NAMALWA (cell line): ENCODE data around the gene PDE4A.
"Not testable (repeated sequence)": the region's sequence is repeated elsewhere in the genome, so short reads cannot be mapped to it uniquely, and the experiment has no call there.

Experiments
- DNase-seq: peaks from one replicate; pipeline ENCODE4 v3.0.0-alpha.2; 2015; ENCODE audit warnings: low spot score

Gene PDE4A

DNA sequence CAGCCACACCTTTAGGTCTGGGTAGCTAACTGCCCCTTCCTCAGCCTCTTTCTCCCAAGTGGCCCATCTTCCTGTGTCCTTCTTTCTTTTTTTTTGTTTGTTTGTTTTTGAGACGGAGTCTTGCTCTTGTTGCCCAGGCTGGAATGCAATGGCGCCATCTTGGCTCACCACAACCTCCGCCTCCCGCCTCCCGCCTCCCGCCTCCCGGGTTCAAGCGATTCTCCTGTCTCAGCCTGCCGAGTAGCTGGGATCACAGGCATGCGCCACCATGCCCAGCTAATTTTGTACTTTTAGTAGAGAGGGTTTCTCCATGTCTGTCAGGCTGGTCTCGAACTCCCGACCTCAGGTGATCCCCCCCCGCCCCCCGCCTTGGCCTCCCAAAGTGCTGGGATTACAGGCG is 41.7 kb downstream of the PDE4A start:
- DNase-seq, result not testable (repeated sequence)

DNA sequence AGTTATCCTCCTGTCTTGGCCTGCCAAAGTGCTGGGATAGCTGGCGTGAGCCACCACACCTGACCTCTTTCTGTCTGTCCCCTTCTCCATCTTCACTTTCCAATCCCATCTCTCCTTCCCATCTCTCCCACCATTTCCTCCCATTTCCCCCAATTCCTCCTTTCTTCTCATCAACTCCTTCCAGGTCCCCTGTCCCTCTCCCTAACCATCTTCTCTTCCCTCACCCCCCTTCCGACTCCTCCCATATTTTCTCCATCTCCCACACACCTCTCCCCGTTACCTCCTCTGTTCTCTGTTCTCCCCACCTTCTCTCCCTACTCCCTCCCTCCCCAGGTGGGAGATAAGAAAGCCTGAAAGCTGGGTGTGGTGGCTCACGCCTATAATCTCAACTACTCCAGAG is 42.2 kb downstream of the PDE4A start:
- no peak for DNase-seq

DNA sequence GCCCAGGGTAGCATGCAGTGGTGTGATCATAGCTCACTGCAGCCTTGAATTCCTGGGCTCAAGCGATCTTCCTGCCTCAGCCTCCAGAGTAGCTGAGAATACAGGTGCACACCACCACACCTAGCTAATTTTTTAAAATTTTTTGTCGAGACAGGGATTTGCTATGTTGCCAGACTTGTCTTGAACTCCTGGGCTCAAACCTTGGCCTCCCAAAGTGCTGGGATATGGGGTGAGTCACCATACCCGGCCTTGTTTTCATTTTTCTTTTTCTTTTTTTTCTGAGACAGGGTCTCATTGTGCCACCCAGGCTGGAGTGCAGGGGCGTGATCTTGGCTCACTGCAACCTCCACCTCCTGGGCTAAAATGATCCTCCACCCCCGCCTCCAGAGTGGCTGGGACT is 44.1 kb downstream of the PDE4A start:
- DNase-seq, result no peak

DNA sequence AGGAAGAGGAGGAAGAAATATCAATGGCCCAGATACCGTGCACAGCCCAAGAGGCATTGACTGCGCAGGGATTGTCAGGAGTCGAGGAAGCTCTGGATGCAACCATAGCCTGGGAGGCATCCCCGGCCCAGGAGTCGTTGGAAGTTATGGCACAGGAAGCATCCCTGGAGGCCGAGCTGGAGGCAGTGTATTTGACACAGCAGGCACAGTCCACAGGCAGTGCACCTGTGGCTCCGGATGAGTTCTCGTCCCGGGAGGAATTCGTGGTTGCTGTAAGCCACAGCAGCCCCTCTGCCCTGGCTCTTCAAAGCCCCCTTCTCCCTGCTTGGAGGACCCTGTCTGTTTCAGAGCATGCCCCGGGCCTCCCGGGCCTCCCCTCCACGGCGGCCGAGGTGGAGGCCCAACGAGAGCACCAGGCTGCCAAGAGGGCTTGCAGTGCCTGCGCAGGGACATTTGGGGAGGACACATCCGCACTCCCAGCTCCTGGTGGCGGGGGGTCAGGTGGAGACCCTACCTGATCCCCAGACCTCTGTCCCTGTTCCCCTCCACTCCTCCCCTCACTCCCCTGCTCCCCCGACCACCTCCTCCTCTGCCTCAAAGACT is 46.9 kb downstream of the PDE4A start:
- DNase-seq, result no peak

DNA sequence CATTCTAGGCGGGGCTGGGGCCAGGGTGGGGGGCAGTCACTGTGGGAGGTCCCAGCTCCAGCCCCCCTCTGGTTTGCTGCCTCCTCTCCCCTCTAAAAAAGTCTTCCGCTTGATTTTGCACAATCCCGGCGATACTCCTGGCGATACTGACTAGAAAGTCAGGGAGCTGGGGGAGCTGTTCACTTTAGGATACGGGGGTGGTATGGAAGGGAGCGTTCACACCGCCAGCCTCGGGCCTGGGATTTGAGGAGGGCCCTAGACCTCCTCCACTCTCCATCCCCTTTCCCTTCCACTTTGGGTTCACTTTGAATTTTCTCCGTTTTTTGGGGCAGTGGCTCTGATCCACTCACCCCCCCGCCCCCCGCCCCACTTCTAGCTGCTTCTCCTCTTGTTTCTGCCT is 47.8 kb downstream of the PDE4A start:
- no peak for DNase-seq

DNA sequence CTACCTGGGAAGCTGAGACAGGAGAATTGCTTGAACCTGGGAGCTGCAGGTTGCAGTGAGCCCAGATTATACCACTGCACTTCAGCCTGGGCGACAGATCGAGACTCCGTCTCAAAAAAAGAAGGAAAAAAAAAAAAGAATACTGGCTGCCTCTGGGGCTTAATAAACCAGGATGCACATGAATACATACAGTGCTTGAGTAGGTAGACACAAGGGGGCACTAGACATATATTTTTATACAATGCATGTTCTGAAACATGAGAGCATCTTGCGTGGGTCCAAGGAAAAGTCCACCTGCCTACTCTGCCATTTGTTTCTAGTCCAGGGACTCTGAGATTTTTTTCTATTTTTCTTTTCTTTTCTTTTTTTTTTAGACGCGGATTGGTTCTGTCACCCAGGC is 51.6 kb downstream of the PDE4A start:
- peak; percentile 69 for DNase-seq

DNA sequence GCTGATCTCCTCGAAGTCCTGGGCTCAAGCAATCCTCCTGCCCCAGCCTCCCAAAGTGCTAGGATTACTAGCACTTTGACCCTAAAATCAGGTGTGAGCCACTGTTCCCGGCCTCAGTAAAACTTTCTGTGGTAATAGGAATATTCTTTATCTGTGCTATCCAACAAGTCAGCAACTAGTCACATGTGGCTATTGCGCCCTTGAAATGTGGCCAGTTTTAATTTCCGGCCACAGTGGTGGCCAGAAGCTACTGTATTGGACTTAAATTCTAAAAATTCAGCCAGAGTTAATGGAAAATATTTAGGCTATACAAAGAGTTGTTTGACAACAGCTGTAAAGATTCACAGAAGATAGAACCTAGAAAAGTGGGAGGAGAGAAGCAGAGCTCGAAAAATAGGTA is 52.9 kb downstream of the PDE4A start:
- DNase-seq, result no peak

DNA sequence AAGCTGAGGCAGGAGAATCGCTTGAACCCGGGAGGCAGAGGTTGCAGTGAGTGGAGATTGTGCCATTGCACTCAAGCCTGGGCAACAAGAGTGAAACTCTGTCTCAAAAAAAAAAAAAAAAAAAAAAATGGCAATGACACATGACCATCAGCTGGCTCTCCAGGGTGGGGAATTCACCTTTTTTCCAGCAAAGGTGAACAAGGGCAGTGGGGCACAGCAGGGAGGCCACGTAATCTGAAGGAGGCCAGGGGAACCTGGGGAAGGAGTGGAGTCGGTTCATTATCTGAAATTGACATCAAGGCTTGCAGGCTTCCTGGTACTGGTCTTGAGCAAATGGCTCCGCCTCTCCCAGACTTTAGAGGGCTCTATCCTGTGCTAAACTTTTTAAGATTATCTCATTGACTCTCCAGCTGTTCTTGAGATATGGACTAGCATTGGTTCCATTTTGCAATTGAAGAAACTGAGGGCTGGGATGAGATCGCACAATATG is 54.7 kb downstream of the PDE4A start:
- no peak for DNase-seq

DNA sequence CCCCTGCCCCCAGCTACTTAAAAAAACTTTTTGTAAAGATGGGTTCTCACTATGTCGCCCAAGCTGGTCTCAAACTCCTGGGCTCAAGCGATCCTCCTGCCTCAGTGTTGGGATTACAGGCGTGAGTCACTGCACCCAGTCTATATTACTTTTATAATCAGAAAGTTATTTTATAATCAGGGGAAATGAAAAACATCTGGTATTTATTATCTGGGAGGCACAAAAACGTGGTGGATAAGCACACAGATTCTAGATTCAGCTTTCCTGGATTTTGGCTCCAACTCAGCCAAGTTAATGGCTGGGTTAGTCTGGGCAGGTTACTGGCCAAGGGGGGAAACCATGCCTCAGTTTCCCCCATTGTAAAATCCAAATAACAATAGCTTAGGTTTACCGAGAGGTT is 58.1 kb downstream of the PDE4A start:
- DNase-seq, result no peak

DNA sequence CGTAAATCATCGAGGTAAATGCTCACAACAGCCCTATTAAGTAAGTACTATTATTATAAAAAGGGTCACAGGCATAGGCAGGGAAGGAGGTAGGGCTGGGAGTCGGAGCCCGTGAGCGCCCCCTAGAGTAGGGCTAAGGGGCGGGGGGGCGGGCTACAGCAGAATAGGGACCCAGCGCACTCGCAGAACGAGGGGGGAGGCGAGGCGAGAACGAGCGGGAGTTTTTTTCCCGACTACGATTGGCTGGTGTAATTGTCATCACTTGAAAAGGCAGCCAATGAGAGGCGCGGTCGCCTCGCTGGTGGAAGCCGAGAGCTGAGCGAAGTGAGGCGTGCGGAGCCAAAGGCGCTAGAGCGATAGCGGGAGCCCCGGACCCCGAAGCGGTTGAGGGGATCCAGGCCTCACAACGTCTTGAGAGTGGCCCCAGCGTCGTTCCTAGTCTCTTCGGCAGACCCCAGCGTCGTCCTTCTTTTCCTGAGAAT is 58.6 kb downstream of the PDE4A start:
- peak; percentile 37 for DNase-seq

DNA sequence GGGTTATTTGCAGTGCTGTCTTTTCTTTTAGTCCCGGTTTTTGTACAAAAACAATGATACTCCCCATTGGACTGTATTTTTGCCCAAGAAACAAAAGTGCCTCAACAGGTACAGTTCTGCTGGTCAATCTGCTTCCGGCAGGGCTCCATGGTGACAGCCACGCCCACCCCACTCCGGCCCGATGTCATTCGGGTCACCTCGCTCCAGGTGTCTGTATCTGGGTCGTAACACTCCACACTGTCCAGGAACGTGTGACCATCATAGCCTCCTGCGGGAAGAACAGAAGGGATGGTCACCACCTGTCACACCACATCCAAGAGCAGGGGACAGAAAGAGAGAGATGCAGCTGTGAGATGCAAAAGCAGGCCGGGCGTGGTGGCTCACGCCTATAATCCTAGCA is 66.2 kb downstream of the PDE4A start:
- no peak for DNase-seq

DNA sequence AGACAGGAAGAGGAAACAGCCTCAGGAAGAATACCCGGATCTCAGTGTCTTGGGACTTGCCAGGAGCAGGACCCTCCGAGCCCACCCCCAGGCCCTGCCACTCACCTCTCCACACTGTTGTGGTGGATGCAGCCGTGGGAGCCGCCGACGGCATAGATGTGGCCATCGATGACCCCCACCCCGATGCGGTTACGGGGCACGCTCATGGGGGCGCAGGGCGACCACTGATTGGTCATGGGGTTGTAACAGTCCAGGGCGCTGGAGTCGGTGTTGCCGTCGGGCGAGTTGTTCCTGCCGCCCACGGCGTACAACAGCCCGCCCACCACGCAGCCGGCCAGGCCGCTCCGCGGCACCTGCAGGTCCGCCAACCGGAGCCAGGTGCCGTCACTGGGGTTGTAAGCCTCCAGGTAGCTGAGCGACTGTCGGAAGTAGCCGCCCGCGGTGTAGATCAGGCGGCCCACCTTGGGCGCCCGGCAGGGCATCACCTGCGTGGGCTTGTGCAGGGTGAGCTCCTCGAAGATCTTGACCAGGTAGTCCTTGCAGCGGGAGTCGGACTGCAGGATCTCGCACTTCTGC is 71.2 kb downstream of the PDE4A start:
- no peak for DNase-seq

DNA sequence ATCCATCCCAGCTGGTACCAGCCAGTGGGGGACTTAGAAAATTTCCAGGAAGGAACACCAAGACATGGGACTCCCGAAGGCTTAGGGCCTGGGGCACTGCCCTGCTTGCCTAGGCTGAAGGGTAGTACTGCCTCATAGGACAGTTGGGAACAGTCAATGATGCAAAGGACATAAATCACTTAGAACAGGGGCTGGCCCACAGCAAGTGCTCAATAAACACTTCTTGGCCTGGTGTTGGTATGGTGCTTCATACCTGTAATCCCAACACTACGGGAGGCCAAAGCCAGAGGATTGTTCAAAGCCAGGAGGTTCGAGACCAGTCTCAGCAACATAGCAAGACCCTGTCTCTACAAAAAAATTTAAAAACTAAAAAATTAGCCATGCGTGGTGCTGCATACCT is 77.0 kb downstream of the PDE4A start:
- DNase-seq, result no peak

DNA sequence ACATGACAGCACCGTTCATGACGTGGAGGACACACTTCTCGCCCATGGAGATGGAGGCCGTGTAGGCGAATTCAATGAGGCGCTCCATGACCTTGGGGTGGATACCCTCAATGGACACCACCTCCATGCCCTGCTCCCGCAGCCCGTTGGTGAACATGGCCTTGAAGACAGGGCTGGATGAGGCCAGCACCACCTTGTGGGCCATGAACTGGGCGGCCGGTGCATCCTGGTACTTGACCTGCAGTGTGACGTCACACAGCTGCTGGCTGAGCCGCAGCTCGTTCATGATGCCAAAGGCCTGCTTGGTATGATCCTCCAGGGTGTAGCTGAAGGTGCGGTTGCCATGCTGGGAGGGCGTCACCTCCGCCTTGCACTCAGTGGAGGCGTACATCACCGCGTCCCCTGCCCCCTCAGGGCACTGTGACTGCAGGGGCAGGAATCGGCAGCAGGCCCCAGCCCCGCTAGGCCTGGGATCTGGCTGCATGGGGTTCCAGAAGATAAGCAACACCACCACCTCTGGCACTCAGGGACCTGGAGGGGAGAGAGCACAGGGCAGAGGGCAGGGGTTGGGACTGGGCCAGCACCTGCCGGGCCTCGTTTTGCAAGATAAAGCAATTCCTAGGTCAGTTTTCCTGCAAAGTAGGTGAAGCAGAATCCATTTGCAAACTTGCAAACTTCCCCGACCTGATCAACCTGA is 79.4 kb downstream of the PDE4A start:
- DNase-seq, result no peak

DNA sequence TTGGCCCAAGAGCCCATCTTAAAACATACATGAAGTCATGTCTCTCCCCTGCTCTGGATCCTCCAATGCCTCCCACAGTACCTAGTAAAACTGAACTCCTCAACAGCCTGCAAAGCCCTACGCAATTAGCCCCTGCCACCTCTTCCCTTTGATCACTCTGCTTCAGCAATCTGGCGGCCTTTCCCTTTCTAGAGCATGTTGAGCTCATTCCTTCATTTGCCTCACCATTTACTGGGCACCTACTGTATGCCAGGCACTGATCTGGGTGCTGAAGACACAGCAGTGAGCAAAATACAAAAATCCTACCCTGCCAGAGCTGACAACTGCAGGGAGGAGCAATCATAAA is 79.9 kb downstream of the PDE4A start:
- DNase-seq, result no peak

DNA sequence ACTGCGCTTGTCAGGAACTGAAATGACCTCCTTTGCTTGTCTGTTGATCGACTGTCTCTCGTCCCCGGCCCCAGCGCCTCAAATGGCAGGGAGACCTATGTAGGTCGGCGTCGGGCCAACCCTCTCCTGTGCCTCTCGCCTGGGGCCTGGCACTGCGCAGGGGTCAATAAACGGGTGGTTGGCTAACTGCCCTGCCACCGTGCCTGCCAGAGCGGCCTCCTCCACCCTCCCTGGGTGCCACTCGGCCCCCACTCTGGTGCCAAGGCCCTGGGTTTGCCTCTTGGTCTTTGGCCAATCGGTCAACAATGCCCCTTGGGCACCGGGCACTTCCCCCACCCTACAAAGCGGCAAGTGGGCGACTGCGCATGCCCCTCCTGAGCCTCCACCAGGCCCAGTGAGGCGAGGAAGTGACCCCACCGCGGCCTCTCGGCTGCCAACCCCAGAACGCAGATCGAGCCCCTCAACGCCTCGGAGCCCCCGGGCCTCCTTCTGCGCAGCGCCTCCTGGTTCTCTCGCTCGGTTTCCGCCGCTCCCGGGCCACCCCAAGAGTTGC is 81.7 kb downstream of the PDE4A start:
- peak; percentile 54 for DNase-seq

DNA sequence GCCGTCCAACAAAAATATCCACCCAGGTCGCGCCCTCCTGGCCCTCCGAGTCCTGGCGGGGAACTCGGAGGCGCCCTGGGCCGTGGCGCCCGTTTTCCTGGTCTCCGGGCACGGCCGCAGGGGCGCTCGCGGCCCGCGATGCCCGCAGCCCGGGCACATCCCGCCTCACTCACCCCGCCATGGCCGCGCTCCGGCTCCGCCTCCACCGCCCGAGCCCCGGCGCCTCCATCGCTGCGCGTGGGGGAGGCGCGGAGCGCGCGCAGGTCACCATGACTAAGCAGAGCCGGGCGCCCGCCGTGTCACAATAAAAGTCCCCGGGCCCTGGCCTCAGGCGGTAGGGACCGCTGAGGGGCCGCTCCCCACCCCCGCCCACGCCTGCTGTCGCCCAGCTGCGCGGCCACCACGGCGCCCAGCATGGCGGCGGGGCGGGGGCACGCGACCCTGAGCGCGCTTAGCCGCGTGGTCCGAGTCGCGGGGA is 82.2 kb downstream of the PDE4A start:
- peak; percentile 93 for DNase-seq

DNA sequence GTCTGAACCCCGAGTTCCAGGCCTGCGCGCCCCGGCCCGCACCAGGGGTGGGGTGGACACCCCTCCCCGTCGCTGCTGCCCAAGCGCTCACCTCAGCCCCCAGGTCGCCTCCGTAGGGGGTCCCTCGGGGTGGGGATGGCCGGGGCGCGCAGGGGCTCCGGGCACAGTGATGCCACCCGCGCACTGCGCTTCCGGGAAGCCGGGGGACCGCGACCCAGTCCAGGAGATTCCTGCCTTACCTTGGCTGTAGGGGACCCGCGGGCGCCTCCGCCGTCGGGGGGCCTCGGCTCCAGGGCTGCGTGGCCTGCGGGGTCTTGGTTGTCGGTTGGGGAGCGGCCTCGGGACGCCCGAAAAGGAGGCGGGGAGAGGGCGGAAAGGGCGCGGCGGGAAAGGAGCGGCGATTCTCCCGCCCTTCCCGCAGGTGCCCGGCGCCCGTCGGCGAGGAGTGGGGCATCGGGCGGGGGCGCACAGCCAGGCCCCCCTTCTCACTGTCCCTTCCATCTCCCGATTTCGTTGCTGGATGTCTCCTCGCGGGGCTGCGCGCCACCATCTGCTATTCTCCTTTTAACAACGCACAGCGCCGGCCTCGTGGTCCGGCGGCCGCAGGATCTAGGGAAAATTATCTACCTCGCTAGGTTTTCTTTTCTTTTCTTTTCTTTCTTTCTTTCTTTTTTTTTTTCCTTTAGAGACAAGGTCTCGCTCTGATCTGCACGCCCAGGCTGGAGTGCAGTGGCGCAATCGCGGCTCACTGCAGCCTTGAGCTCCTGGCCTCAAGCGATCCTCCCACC is 82.9 kb downstream of the PDE4A start, which contains the start of gene KEAP1:
Gene KEAP1 (minus strand): TSS at position 355 of the 788 bp plus-strand sequence. CDS start 3,323 bp downstream, outside the sequence.
- peak; percentile 55 for DNase-seq

DNA sequence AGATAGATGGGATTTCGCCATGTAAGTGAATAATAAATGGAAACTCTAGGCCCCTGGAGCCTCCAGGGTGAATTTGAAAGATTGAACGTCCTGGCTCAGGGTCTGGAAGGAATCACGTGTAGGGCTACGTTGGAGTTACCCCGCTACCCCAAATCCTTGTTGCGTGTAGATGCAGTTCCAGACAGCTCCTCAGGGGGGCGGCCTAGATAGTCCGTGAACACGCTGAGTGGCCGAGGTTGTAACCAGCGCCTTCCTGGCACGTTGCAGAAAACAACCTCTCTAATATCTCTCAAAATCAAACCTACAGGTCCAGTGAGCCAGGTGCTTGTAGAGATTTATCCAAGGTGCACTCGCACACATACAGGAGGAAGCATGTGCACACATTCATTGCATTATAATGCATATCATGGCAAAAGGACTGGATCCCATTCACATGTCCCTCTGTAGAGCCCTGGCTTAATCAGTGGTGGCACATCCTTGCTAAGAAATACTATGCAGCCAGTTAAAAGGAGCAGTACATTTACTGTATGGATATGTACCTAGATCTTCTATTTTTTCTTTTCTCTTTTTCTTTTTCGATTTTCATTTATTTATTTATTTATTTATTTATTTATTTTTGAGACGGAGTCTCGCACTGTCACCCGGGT is 85.4 kb downstream of the PDE4A start:
- DNase-seq, result peak; percentile 90

DNA sequence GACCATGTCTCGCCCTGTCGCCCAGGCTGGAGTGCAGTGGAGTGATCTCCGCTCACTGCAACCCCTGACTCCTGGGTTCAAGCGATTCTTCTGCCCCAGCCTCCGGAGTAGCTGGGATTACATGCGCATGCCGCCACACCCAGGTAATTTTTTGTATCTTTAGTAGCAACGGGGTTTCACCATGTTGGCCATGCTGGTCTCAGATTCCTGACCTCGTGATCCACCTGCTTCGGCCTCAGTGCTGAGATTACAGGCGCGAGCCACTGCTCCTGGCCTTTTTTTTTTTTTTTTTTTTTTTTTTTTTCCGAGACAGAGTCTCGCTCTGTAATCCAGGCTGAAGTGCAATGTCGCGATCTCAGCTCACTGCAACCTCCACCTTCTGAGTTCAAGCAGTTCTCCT is 87.7 kb downstream of the PDE4A start:
- no peak for DNase-seq

DNA sequence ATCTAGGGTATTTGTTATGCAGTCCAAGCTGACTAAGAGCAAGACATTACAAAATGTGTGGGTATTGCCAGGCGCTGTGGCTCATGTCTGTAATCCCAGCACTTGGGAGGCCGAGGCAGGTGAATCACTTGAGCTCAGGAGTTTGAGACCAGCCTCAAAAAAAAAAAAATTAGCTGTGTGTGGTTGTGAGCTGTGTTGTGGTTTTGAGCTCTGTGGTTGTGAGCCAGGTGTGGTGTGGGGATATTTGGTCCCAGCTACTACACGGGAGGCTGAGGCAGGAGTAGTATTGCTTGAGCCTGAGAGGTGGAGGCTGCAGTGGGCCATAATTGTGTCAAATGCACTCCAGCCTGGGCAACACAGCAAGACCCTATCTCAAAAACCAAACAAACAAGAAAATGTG is 88.4 kb downstream of the PDE4A start:
- no peak for DNase-seq
